ENCODE measurements around the gene TPK1.
"Not testable (repeated sequence)": the region's sequence is repeated elsewhere in the genome, so short reads cannot be mapped to it uniquely, and the experiment has no call there.

The TPK1 gene

GRCh38 chr7:144729226-144729625 lies 106.6 kb downstream of the TPK1 start:
- Histone ChIP-seq H3K27ac (ENCODE audit: low read depth, low read length) (no peak overlapping the region), H3K27me3 (ENCODE audit: control insufficient read depth, low read length) (no peaks in the 10 kb centered on the region), H3K79me2 (ENCODE audit: control insufficient read depth, low read length) (no peaks in the 10 kb centered on the region), H3K9me2 (replicated peaks; ENCODE audit: control insufficient read depth, low read length) (no peaks in the 10 kb centered on the region), H3F3A (ENCODE audit: control insufficient read depth, insufficient read depth) (no peaks in the 10 kb centered on the region), H3K4me1 (ENCODE audit: control insufficient read depth, low read length) (no peaks in the 10 kb centered on the region), H4K20me1 (ENCODE audit: control insufficient read depth, insufficient read depth, low read depth, low read length) (no peaks in the 10 kb centered on the region), H3K9me3 (ENCODE audit: control insufficient read depth, insufficient read depth, low read length) (no peaks in the 10 kb centered on the region), H3K4me2 (ENCODE audit: low read length) (no peak overlapping the region), H3K4me3 (ENCODE audit: low read length) (no peak overlapping the region), H3K36me3 (ENCODE audit: control insufficient read depth, low read length) (no peaks in the 10 kb centered on the region)
- no peak for TF ChIP-seq EZH2phosphoT487 (IDR thresholded peaks at IDR 0.05; ENCODE audit: borderline replicate concordance, low read length)
- TF ChIP-seq, protein P1, sequence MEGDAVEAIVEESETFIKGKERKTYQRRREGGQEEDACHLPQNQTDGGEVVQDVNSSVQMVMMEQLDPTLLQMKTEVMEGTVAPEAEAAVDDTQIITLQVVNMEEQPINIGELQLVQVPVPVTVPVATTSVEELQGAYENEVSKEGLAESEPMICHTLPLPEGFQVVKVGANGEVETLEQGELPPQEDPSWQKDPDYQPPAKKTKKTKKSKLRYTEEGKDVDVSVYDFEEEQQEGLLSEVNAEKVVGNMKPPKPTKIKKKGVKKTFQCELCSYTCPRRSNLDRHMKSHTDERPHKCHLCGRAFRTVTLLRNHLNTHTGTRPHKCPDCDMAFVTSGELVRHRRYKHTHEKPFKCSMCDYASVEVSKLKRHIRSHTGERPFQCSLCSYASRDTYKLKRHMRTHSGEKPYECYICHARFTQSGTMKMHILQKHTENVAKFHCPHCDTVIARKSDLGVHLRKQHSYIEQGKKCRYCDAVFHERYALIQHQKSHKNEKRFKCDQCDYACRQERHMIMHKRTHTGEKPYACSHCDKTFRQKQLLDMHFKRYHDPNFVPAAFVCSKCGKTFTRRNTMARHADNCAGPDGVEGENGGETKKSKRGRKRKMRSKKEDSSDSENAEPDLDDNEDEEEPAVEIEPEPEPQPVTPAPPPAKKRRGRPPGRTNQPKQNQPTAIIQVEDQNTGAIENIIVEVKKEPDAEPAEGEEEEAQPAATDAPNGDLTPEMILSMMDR (IDR thresholded peaks at IDR 0.05; ENCODE audit: low read depth, low read length, poor library complexity, severe bottlenecking) = no peak

GRCh38 chr7:144728551-144728950 lies 107.3 kb downstream of the TPK1 start:
- no peaks in the 10 kb centered on the region for H3F3A ChIP-seq (ENCODE audit: control insufficient read depth, insufficient read depth)
- no peak overlapping the region for H3K27ac ChIP-seq (ENCODE audit: low read depth, low read length)
- no peak for TF ChIP-seq EZH2phosphoT487 (IDR thresholded peaks at IDR 0.05; ENCODE audit: borderline replicate concordance, low read length)
- TF ChIP-seq, protein P1 (IDR thresholded peaks at IDR 0.05; ENCODE audit: low read depth, low read length, poor library complexity, severe bottlenecking) = no peak

DNA sequence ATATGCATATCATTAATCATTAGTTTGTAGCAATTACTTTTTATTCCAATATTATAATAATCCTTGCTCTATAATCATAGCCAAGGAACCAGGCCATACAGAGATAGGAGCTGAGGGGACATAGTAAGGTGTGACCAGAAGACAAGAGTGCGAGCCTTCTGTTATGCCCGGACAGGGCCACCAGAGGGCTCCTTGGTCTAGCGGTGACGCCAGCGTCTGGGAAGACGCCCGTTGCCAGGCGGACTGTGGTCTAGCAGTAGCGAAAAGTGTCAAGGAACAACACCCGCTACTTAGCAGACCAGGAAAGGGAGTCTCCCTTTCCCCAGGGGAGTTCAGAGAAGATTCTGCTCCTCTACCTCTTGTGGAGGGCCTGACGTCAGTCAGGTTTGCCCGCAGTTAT lies 109.0 kb downstream of the TPK1 start:
- not testable (repeated sequence) for H3K4me1 ChIP-seq (ENCODE audit: control insufficient read depth, low read length); H3K36me3 ChIP-seq (ENCODE audit: control insufficient read depth, low read length); H3K9me3 ChIP-seq (ENCODE audit: control insufficient read depth, insufficient read depth, low read length); H3K4me2 ChIP-seq (ENCODE audit: low read length); H3F3A ChIP-seq (ENCODE audit: control insufficient read depth, insufficient read depth); H3K79me2 ChIP-seq (ENCODE audit: control insufficient read depth, low read length); H4K20me1 ChIP-seq (ENCODE audit: control insufficient read depth, insufficient read depth, low read depth, low read length); H3K27ac ChIP-seq (ENCODE audit: low read depth, low read length); H3K27me3 ChIP-seq (ENCODE audit: control insufficient read depth, low read length); H3K4me3 ChIP-seq (ENCODE audit: low read length); H3K9me2 ChIP-seq (replicated peaks; ENCODE audit: control insufficient read depth, low read length)
- TF ChIP-seq, protein P1 (IDR thresholded peaks at IDR 0.05; ENCODE audit: low read depth, low read length, poor library complexity, severe bottlenecking) = peak; percentile 32

More at GRCh38 chr7:144728551-144728950, 107.3 kb downstream of the TPK1 start:
- Histone ChIP-seq H3K27me3 (ENCODE audit: control insufficient read depth, low read length) (no peaks in the 10 kb centered on the region), H3K79me2 (ENCODE audit: control insufficient read depth, low read length) (no peaks in the 10 kb centered on the region), H4K20me1 (ENCODE audit: control insufficient read depth, insufficient read depth, low read depth, low read length) (no peaks in the 10 kb centered on the region), H3K4me3 (ENCODE audit: low read length) (no peak overlapping the region), H3K36me3 (ENCODE audit: control insufficient read depth, low read length) (no peaks in the 10 kb centered on the region), H3K4me2 (ENCODE audit: low read length) (no peak overlapping the region), H3K9me3 (ENCODE audit: control insufficient read depth, insufficient read depth, low read length) (no peaks in the 10 kb centered on the region), H3K9me2 (replicated peaks; ENCODE audit: control insufficient read depth, low read length) (no peaks in the 10 kb centered on the region), H3K4me1 (ENCODE audit: control insufficient read depth, low read length) (no peaks in the 10 kb centered on the region)

DNA sequence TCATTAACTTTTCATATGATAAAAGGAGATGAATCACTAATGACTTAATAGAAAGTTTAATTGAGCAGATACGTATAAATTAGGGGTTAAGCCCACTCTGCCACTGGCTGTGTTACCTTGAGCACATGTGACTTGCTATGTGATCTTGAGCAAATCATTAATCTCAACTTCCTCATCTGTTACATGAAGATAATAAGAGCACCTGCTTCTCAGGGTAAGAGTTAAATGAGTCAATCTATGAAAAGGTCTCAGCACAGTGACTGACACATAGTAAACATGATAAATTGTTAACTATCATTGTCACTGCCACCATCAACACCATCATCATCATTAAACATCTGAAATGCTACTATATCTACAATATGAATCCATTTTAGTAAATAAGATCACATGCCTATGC lies 110.8 kb downstream of the TPK1 start:
- Histone ChIP-seq H3K9me3 (ENCODE audit: control insufficient read depth, insufficient read depth, low read length) (no peaks in the 10 kb centered on the region), H4K20me1 (ENCODE audit: control insufficient read depth, insufficient read depth, low read depth, low read length) (no peaks in the 10 kb centered on the region), H3K4me3 (ENCODE audit: low read length) (no peak overlapping the region), H3K36me3 (ENCODE audit: control insufficient read depth, low read length) (no peaks in the 10 kb centered on the region), H3K4me1 (ENCODE audit: control insufficient read depth, low read length) (no peaks in the 10 kb centered on the region), H3K4me2 (ENCODE audit: low read length) (no peak overlapping the region), H3K9me2 (replicated peaks; ENCODE audit: control insufficient read depth, low read length) (no peaks in the 10 kb centered on the region), H3K79me2 (ENCODE audit: control insufficient read depth, low read length) (no peaks in the 10 kb centered on the region), H3F3A (ENCODE audit: control insufficient read depth, insufficient read depth) (no peaks in the 10 kb centered on the region), H3K27ac (ENCODE audit: low read depth, low read length) (no peak overlapping the region), H3K27me3 (ENCODE audit: control insufficient read depth, low read length) (no peaks in the 10 kb centered on the region)
- no peak for TF ChIP-seq EZH2phosphoT487 (IDR thresholded peaks at IDR 0.05; ENCODE audit: borderline replicate concordance, low read length)
- TF ChIP-seq, protein P1 (IDR thresholded peaks at IDR 0.05; ENCODE audit: low read depth, low read length, poor library complexity, severe bottlenecking) = no peak

Measured in DOHH2 (cell line).